Glutamatergic neuron (in vitro differentiated cells): ENCODE results near the gene QKI. TPM values are rescaled to one million over a fixed set of nuclear protein-coding genes. Genes with fewer than 3 reads are reported as not detected.

Experiments used
- DNase-seq: peaks from one replicate; pipeline ENCODE4 v3.0.0; 2022
- H3K27ac Mint-ChIP-seq: one replicate; pipeline ENCODE4 v1.8.0; 2020; ENCODE audit warnings: mild to moderate bottlenecking, mixed read lengths, inconsistent platforms; ENCODE audit not compliant: unreplicated experiment
- H3K27me3 Mint-ChIP-seq: one replicate; pipeline ENCODE4 v1.8.0; 2020; ENCODE audit warnings: mild to moderate bottlenecking, moderate library complexity, mixed read lengths, inconsistent platforms; ENCODE audit not compliant: unreplicated experiment
- H3K36me3 Mint-ChIP-seq: one replicate; pipeline ENCODE4 v1.8.0; 2020; ENCODE audit warnings: mild to moderate bottlenecking, mixed read lengths, inconsistent platforms; ENCODE audit not compliant: unreplicated experiment
- H3K4me1 Mint-ChIP-seq: one replicate; pipeline ENCODE4 v1.8.0; 2020; ENCODE audit warnings: mild to moderate bottlenecking, low read depth, mixed read lengths, inconsistent platforms; ENCODE audit not compliant: unreplicated experiment
- H3K4me3 Mint-ChIP-seq: one replicate; pipeline ENCODE4 v1.8.0; 2020; ENCODE audit warnings: mild to moderate bottlenecking, mixed read lengths, inconsistent platforms; ENCODE audit not compliant: unreplicated experiment
- H3K9me3 Mint-ChIP-seq: one replicate; pipeline ENCODE4 v1.8.0; 2020; ENCODE audit warnings: mild to moderate bottlenecking, moderate library complexity, mixed read lengths, inconsistent platforms; ENCODE audit not compliant: unreplicated experiment
- CTCF ChIP-seq: fragments of 200-600 bp; sonication (generic); IDR thresholded peaks from one replicate; pipeline ENCODE4 v1.5.0; 2021; ENCODE audit not compliant: partially characterized antibody, unreplicated experiment
- total RNA-seq: library from RNA; stranded (reverse); fragmentation: NEBNext Ultra II Directional; extraction: Animal tissue kit (Norgen Biotek cat#: 25700); gene quantifications from one replicate; pipeline ENCODE4 v1.2.1, GENCODE V29; 2021; ENCODE audit not compliant: unreplicated experiment

The QKI gene
- total RNA-seq, 1 donor from 2014 or later, result 50.5 TPM

- peak; percentile 47 for DNase-seq
- no peaks in the 10 kb centered on the region for H3K36me3 Mint-ChIP-seq
- TF ChIP-seq CTCF, result no peak
- H3K4me1 Mint-ChIP-seq, result peaks cover 26% of the 10 kb centered on the region
- peaks cover 6% of the 10 kb centered on the region for H3K27me3 Mint-ChIP-seq
- peaks cover 14% of the 10 kb centered on the region for H3K9me3 Mint-ChIP-seq
- peak overlapping the region; percentile 93 for H3K4me3 Mint-ChIP-seq
- peak overlapping the region; percentile 79 for H3K27ac Mint-ChIP-seq
Observed at GRCh38 chr6:163415620-163416556, 1.4 kb downstream of the QKI start.

DNA sequence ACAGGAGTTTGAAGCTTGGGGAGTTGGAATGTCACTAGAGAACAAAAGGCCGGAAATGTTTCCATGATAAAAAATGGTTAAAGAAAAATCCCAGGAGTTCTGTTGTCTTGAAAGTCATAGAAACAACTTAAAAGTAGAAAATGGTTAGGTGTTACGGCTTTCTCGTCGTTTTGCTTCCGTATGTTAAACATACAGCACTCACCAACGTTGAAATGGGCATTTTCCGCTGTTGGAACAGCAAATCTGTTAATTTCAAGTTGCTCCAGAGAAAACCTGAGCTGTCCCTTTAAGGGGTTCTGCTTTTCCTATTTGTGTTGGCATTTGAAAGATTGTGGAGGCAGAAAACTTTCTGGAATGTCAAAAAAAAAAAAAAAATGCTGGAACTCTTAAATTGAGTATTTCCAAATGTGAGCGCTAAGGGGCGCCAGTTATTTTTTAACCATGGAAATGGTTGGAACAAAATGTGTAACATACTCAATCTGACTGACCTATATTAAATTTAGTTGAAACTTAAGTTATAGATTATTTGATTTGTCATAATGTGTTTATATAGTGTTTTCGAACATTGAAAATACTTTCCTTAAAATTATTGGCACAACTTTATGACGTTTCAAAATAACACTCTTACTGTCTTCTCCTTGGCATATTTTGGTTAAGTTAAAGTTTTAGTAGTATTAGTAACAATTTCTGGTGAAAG is 2.2 kb downstream of the QKI start:
- Mint-ChIP-seq H3K4me1 (peaks cover 27% of the 10 kb centered on the region), H3K9me3 (peaks cover 14% of the 10 kb centered on the region), H3K4me3 (peak overlapping the region; percentile 93), H3K27me3 (peaks cover 6% of the 10 kb centered on the region), H3K27ac (peak overlapping the region; percentile 79), H3K36me3 (no peaks in the 10 kb centered on the region)
- TF ChIP-seq CTCF, result peak; percentile 76
- no peak for DNase-seq

GRCh38 chr6:163417595-163417994 is 3.1 kb downstream of the QKI start:
- DNase-seq, result no peak
- peaks cover 14% of the 10 kb centered on the region for H3K9me3 Mint-ChIP-seq
- H3K4me1 Mint-ChIP-seq, result peaks cover 27% of the 10 kb centered on the region
- H3K4me3 Mint-ChIP-seq, result peak overlapping the region; percentile 93
- H3K27ac Mint-ChIP-seq, result no peak overlapping the region
- TF ChIP-seq CTCF, result no peak
- peaks cover 6% of the 10 kb centered on the region for H3K27me3 Mint-ChIP-seq
- no peaks in the 10 kb centered on the region for H3K36me3 Mint-ChIP-seq

DNA sequence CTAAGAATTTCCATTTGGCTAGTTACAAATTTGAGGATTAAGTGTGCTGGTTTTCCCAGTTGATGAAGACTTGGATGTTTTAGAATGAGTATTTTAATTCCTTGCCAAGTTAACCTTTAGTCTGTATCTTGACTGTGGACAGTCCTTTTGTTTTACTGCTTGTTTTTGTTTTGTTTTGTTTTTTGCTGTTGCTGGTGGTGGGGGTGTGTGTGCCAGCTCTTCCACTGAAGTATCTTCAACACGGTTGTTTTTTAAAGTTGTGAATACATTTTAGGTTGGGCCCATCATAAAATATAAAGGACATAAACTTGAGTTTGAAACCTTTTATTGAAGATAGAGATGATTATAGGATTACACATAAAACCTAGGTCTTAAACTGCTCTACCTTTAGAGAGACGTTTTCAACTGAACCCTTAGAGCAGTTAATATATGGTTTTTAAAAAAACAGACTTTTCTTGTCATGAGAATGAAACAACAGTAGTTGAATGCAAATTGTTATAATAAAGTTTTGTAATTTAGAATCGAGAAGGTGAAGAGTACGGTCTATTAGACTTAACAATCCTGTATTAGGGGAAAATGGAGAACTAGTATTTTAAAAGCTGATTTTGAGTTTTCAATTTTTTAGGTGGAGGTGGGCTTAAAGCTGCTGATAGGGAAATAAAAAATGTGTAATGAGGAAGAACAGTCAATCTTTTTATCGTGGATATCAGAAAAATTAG is 4.0 kb downstream of the QKI start:
- peaks cover 30% of the 10 kb centered on the region for H3K4me1 Mint-ChIP-seq

More for the DNA sequence above, 4.0 kb downstream of the QKI start:
- no peak for TF ChIP-seq CTCF
- DNase-seq, result no peak
- H3K4me3 Mint-ChIP-seq, result peak overlapping the region; percentile 72
- H3K36me3 Mint-ChIP-seq, result no peaks in the 10 kb centered on the region
- peak overlapping the region; percentile 26 for H3K27ac Mint-ChIP-seq
- H3K9me3 Mint-ChIP-seq, result peaks cover 8% of the 10 kb centered on the region
- peaks cover 6% of the 10 kb centered on the region for H3K27me3 Mint-ChIP-seq
